BE2C (cell line): ENCODE measurements around the gene GALNT12.

Experiments
- DNase-seq: peaks from one replicate; pipeline ENCODE4 v3.0.0-alpha.2; 2020
- H3K27me3 ChIP-seq: fragments of 250-450 bp; sonication (Bioruptor Pico); 2 replicates; pipeline ENCODE4 v1.5.1; 2020; ENCODE audit warnings: mild to moderate bottlenecking
- H3K36me3 ChIP-seq: fragments of 250-450 bp; sonication (Bioruptor Pico); 2 replicates; pipeline ENCODE4 v1.5.1; 2020; ENCODE audit warnings: mild to moderate bottlenecking
- H3K4me1 ChIP-seq: fragments of 250-450 bp; sonication (Bioruptor Pico); 2 replicates; pipeline ENCODE4 v1.5.1; 2020
- H3K4me3 ChIP-seq: 2 replicates; pipeline ENCODE4 v1.5.1; 2011; ENCODE audit warnings: low read depth, low read length
- H3K9me3 ChIP-seq: fragments of 250-450 bp; sonication (Bioruptor Pico); 2 replicates; pipeline ENCODE4 v1.5.1; 2020
- CTCF ChIP-seq: IDR thresholded peaks from 2 replicates; pipeline ENCODE4 v1.5.1; 2012; ENCODE audit warnings: mild to moderate bottlenecking, low read depth, low read length

GALNT12 gene

GRCh38 chr9:98793031-98793430 lies 14.4 kb upstream of the GALNT12 start:
- no peak for DNase-seq
- H3K4me3 ChIP-seq = no peak overlapping the region
- no peaks in the 10 kb centered on the region for H3K4me1 ChIP-seq
- no peak for TF ChIP-seq CTCF
- peaks cover 4% of the 10 kb centered on the region; the same call in 1 of the 2 replicates for H3K36me3 ChIP-seq
- H3K9me3 ChIP-seq = peaks cover under 1% of the 10 kb centered on the region; the same call in 1 of the 2 replicates
- peaks cover 4% of the 10 kb centered on the region for H3K27me3 ChIP-seq

- TF ChIP-seq CTCF = no peak
- peaks cover 4% of the 10 kb centered on the region for H3K27me3 ChIP-seq
- no peaks in the 10 kb centered on the region for H3K4me1 ChIP-seq
- H3K36me3 ChIP-seq = peaks cover 1% of the 10 kb centered on the region; the same call in 1 of the 2 replicates
- H3K9me3 ChIP-seq = peaks cover 4% of the 10 kb centered on the region; the same call in 1 of the 2 replicates
- H3K4me3 ChIP-seq = no peak overlapping the region
- DNase-seq = no peak
Measured at GRCh38 chr9:98794802-98795201, 12.7 kb upstream of the GALNT12 start.

GRCh38 chr9:98795295-98795955 lies 12.0 kb upstream of the GALNT12 start:
- TF ChIP-seq CTCF = no peak
- DNase-seq = no peak
- H3K36me3 ChIP-seq = no peaks in the 10 kb centered on the region
- no peaks in the 10 kb centered on the region for H3K4me1 ChIP-seq
- peak overlapping the region; percentile 62 for H3K4me3 ChIP-seq
- H3K27me3 ChIP-seq = peaks cover 4% of the 10 kb centered on the region
- H3K9me3 ChIP-seq = peaks cover 4% of the 10 kb centered on the region; the same call in 1 of the 2 replicates

GRCh38 chr9:98795970-98796363 lies 11.5 kb upstream of the GALNT12 start:
- peak; percentile 30 for DNase-seq
- H3K4me3 ChIP-seq = peak overlapping the region; percentile 62
- peaks cover 4% of the 10 kb centered on the region; the same call in 1 of the 2 replicates for H3K9me3 ChIP-seq
- H3K36me3 ChIP-seq = no peaks in the 10 kb centered on the region
- H3K4me1 ChIP-seq = no peaks in the 10 kb centered on the region
- no peak for TF ChIP-seq CTCF
- H3K27me3 ChIP-seq = peaks cover 4% of the 10 kb centered on the region

- peak; percentile 89 for DNase-seq
- TF ChIP-seq CTCF = no peak
- Histone ChIP-seq H3K4me1 (no peaks in the 10 kb centered on the region), H3K9me3 (peaks cover 4% of the 10 kb centered on the region; the same call in 1 of the 2 replicates), H3K36me3 (no peaks in the 10 kb centered on the region), H3K4me3 (peak within 1 kb of the TSS; percentile 62), H3K27me3 (peaks cover 4% of the 10 kb centered on the region)
Measured at GRCh38 chr9:98796364-98797101, 10.9 kb upstream of the GALNT12 start, which contains the start of gene ANKS6. Gene ANKS6, minus strand, starts transcription at chr9:98796555. Its CDS starts 64 bp downstream, at chr9:98796491.

GRCh38 chr9:98797491-98797890 lies 10.0 kb upstream of the GALNT12 start:
- H3K4me1 ChIP-seq = no peaks in the 10 kb centered on the region
- TF ChIP-seq CTCF = no peak
- H3K9me3 ChIP-seq = peaks cover 4% of the 10 kb centered on the region; the same call in 1 of the 2 replicates
- DNase-seq = no peak
- no peak overlapping the region for H3K4me3 ChIP-seq
- H3K36me3 ChIP-seq = no peaks in the 10 kb centered on the region
- peaks cover 4% of the 10 kb centered on the region for H3K27me3 ChIP-seq
